HCT116 (cell line): ENCODE measurements around the gene CD302. TPM values are rescaled to one million over a fixed set of nuclear protein-coding genes. Genes with fewer than 3 reads are reported as not detected.

Experiments
- ATAC-seq: fragments of 200-7000 bp; cut with Tn5 transposase; 2 replicates; pipeline ENCODE4 v1.9.1; 2020; ENCODE audit warnings: mild to moderate bottlenecking, moderate library complexity
- BruUV-seq: library from RNA; stranded (reverse); fragments of 400-500 nt; replicated peaks from 2 replicates; lab custom pipeline; 2021; lab: Mats Ljungman, UMichigan
- CTCF ChIA-PET: fragments of 300-600 bp; sonication (Branson Sonifier 250); formaldehyde crosslinking; loops from one replicate; lab custom pipeline; 2021; ENCODE audit warnings: antibody characterized with exemption; lab: Charles Lee
- POLR2A ChIA-PET: fragments of 300-600, 350-600 bp; sonication (Branson Sonifier 250); formaldehyde crosslinking; loops from one replicate; lab custom pipeline; 2021; ENCODE audit warnings: antibody characterized with exemption; lab: Charles Lee
- RAD21 ChIA-PET, 2 experiments: fragments of 300-600 bp; sonication (Branson Sonifier 250); formaldehyde crosslinking; loops; one replicate each; lab custom pipeline; 2023; ENCODE audit warnings: low total read pairs in 2 of 2; ENCODE audit not compliant: uncharacterized antibody in 2 of 2, unreplicated experiment in 2 of 2, low non-redundant PET in 1 of 2; lab: Charles Lee
- DNase-seq: peaks from one replicate; pipeline ENCODE4 v3.0.0-alpha.2; 2010; ENCODE audit warnings: low read depth, low spot score
- H2AFZ ChIP-seq: fragments of 200-600 bp; shearing (Covaris generic), sonication (generic); 2 replicates; pipeline ENCODE4 v1.6.1; 2017; ENCODE audit warnings: low read depth, mixed run types, mixed read lengths, antibody characterized with exemption, low read length; ENCODE audit not compliant: poor library complexity, severe bottlenecking
- H3K27ac ChIP-seq: 2 replicates; pipeline ENCODE4 v1.5.1; 2012; ENCODE audit warnings: low read depth, low read length
- H3K27me3 ChIP-seq: fragments of 200-600 bp; sonication (generic); 2 replicates; pipeline ENCODE4 v1.6.1; 2016; ENCODE audit warnings: mixed run types, low read length, mixed read lengths; ENCODE audit not compliant: insufficient read depth
- H3K36me3 ChIP-seq, 2 experiments: fragments of 200-500 bp in 1 of 2; fragments of 200-600 bp in 1 of 2; sonication (Bioruptor generic) in 1 of 2; sonication (generic) in 1 of 2; 2 replicates each; pipeline versions ENCODE4 v1.5.1 to v1.6.1; 2014 to 2016; ENCODE audit warnings: low read length in 2 of 2, inconsistent platforms in 1 of 2, mixed read lengths in 1 of 2, mixed run types in 1 of 2; ENCODE audit not compliant: insufficient read depth in 2 of 2, control insufficient read depth in 1 of 2
- H3K4me1 ChIP-seq, 2 experiments: fragments of 200-600 bp in 1 of 2; sonication (generic) in 1 of 2; 2 replicates each; pipeline versions ENCODE4 v1.5.1 to v1.6.1; 2012 to 2017; ENCODE audit warnings: low read length in 2 of 2, inconsistent platforms in 1 of 2, mild to moderate bottlenecking in 1 of 2, mixed read lengths in 1 of 2, mixed run types in 1 of 2, moderate library complexity in 1 of 2; ENCODE audit not compliant: insufficient read depth in 2 of 2, control insufficient read depth in 1 of 2
- H3K4me2 ChIP-seq: fragments of 200-600 bp; sonication (generic); 2 replicates; pipeline ENCODE4 v1.6.1; 2017; ENCODE audit warnings: mixed run types, low read length, mixed read lengths
- H3K4me3 ChIP-seq, 2 experiments: fragments of 200-600 bp in 1 of 2; sonication (generic) in 1 of 2; replicated peaks in 1 of 2; 2 replicates each; pipeline ENCODE4 v1.5.1; 2011 to 2016; ENCODE audit warnings: low read length in 2 of 2, control low read depth in 1 of 2, low read depth in 1 of 2, mild to moderate bottlenecking in 1 of 2, mixed read lengths in 1 of 2, mixed run types in 1 of 2
- H3K79me2 ChIP-seq: fragments of 200-600 bp; sonication (generic); 2 replicates; pipeline ENCODE4 v1.6.1; 2017; ENCODE audit warnings: mild to moderate bottlenecking, mixed run types, low read length, moderate library complexity, mixed read lengths; ENCODE audit not compliant: insufficient read depth
- H3K9ac ChIP-seq: fragments of 200-600 bp; sonication (generic); 2 replicates; pipeline ENCODE4 v1.6.1; 2016; ENCODE audit warnings: low read length, mixed read lengths
- H3K9me2 ChIP-seq: fragments of 200-600 bp; sonication (generic), shearing (Covaris generic); 2 replicates; pipeline ENCODE4 v1.6.1; 2017; ENCODE audit warnings: mixed run types, mild to moderate bottlenecking, moderate library complexity; ENCODE audit not compliant: insufficient read depth
- H3K9me3 ChIP-seq, 2 experiments: fragments of 200-500 bp in 1 of 2; fragments of 200-600 bp in 1 of 2; sonication (Bioruptor generic) in 1 of 2; sonication (generic) in 1 of 2; 2 replicates each; pipeline ENCODE4 v1.6.1; 2014 to 2017; ENCODE audit warnings: low read length in 2 of 2, mixed read lengths in 2 of 2, inconsistent platforms in 1 of 2, low read depth in 1 of 2, mild to moderate bottlenecking in 1 of 2, mixed run types in 1 of 2, moderate library complexity in 1 of 2; ENCODE audit not compliant: control insufficient read depth in 1 of 2, insufficient read depth in 1 of 2
- H4K20me1 ChIP-seq: fragments of 200-600 bp; sonication (generic), shearing (Covaris generic); 2 replicates; pipeline ENCODE4 v1.6.1; 2017; ENCODE audit warnings: mixed run types, mild to moderate bottlenecking, moderate library complexity; ENCODE audit not compliant: insufficient read depth
- EGR1 ChIP-seq: IDR thresholded peaks from 2 replicates; pipeline ENCODE4 v1.6.1; 2012; ENCODE audit warnings: low read depth
- EZH2 ChIP-seq: fragments of 200-600 bp; sonication (generic); IDR thresholded peaks from 2 replicates; pipeline ENCODE4 v1.6.1; 2017; ENCODE audit warnings: antibody characterized with exemption, mixed run types
- EZH2phosphoT487 ChIP-seq: fragments of 200-600 bp; IDR thresholded peaks from 2 replicates; pipeline ENCODE4 v1.6.1; 2018; ENCODE audit warnings: antibody characterized with exemption, borderline replicate concordance
- POLR2AphosphoS5 ChIP-seq: IDR thresholded peaks from 2 replicates; pipeline ENCODE4 v1.6.1; 2011; ENCODE audit warnings: mild to moderate bottlenecking, low read depth, low read length, moderate library complexity
- RAD21 ChIP-seq: IDR thresholded peaks from 2 replicates; pipeline ENCODE4 v1.6.1; 2012; ENCODE audit warnings: low read depth, mild to moderate bottlenecking
- intact Hi-C: fragments of 100-400 bp; cut with micrococcal nuclease; formaldehyde crosslinking; loops from 2 replicates; pipeline ENCODE4 v1.10.0; 2022
- total RNA-seq: library from RNA; stranded (reverse); gene quantifications from one replicate; pipeline ENCODE4 v1.2.1, GENCODE V29; 2021; ENCODE audit not compliant: unreplicated experiment
- TF ChIP-seq, protein P1 (sequence below): IDR thresholded peaks from 2 replicates; pipeline ENCODE4 v1.6.1; 2011; ENCODE audit warnings: mild to moderate bottlenecking, low read length, moderate library complexity; ENCODE audit not compliant: insufficient replicate concordance; ENCODE audit errors: extremely low read depth
- TF ChIP-seq, protein P2 (sequence below): IDR thresholded peaks from 2 replicates; pipeline ENCODE4 v1.6.1; 2012
- TF ChIP-seq, protein P3 (sequence below): IDR thresholded peaks from 2 replicates; pipeline ENCODE4 v1.6.1; 2012; ENCODE audit warnings: low read depth

Gene CD302
- total RNA-seq, 1 experiment from 2014 or later = 0.15 TPM

DNA sequence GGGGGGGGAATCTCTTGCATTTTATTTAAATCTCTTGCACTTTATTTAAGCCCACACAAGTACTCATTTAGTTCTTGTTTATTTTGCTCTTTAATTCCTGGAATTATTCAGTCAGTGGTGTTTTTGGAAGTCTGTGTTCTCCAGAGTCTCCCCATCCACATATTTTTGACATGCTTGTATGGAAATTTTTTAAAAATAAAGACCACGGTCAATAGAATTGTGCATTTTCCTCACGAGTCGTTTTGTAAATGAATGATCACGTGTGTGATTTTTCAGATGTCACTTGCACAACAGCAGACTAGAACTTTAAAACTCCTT, 824 bp downstream of the CD302 start:
- Histone ChIP-seq H3K9me3 (no peaks in the 10 kb centered on the region), H2AFZ (no peak overlapping the region), H4K20me1 (no peaks in the 10 kb centered on the region), H3K79me2 (no peaks in the 10 kb centered on the region), H3K9me2 (no peaks in the 10 kb centered on the region), H3K4me3 (no peak overlapping the region), H3K9ac (no peak overlapping the region), H3K4me1 (no peaks in the 10 kb centered on the region), H3K36me3 (no peaks in the 10 kb centered on the region), H3K4me2 (no peak overlapping the region), H3K27ac (no peak overlapping the region), H3K27me3 (no peaks in the 10 kb centered on the region)
- ChIA-PET RAD21 (no interaction called here), POLR2A (no interaction called here), CTCF (no interaction called here)
- DNase-seq (no peak), ATAC-seq (no peak)
- TF ChIP-seq RAD21 (no peak), EGR1 (no peak), EZH2phosphoT487 (no peak), EZH2 (no peak), POLR2AphosphoS5 (no peak)
- TF ChIP-seq, protein P1, sequence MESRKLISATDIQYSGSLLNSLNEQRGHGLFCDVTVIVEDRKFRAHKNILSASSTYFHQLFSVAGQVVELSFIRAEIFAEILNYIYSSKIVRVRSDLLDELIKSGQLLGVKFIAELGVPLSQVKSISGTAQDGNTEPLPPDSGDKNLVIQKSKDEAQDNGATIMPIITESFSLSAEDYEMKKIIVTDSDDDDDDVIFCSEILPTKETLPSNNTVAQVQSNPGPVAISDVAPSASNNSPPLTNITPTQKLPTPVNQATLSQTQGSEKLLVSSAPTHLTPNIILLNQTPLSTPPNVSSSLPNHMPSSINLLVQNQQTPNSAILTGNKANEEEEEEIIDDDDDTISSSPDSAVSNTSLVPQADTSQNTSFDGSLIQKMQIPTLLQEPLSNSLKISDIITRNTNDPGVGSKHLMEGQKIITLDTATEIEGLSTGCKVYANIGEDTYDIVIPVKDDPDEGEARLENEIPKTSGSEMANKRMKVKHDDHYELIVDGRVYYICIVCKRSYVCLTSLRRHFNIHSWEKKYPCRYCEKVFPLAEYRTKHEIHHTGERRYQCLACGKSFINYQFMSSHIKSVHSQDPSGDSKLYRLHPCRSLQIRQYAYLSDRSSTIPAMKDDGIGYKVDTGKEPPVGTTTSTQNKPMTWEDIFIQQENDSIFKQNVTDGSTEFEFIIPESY = no peak
- TF ChIP-seq, protein P2, sequence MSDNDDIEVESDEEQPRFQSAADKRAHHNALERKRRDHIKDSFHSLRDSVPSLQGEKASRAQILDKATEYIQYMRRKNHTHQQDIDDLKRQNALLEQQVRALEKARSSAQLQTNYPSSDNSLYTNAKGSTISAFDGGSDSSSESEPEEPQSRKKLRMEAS = no peak
- TF ChIP-seq, protein P3, sequence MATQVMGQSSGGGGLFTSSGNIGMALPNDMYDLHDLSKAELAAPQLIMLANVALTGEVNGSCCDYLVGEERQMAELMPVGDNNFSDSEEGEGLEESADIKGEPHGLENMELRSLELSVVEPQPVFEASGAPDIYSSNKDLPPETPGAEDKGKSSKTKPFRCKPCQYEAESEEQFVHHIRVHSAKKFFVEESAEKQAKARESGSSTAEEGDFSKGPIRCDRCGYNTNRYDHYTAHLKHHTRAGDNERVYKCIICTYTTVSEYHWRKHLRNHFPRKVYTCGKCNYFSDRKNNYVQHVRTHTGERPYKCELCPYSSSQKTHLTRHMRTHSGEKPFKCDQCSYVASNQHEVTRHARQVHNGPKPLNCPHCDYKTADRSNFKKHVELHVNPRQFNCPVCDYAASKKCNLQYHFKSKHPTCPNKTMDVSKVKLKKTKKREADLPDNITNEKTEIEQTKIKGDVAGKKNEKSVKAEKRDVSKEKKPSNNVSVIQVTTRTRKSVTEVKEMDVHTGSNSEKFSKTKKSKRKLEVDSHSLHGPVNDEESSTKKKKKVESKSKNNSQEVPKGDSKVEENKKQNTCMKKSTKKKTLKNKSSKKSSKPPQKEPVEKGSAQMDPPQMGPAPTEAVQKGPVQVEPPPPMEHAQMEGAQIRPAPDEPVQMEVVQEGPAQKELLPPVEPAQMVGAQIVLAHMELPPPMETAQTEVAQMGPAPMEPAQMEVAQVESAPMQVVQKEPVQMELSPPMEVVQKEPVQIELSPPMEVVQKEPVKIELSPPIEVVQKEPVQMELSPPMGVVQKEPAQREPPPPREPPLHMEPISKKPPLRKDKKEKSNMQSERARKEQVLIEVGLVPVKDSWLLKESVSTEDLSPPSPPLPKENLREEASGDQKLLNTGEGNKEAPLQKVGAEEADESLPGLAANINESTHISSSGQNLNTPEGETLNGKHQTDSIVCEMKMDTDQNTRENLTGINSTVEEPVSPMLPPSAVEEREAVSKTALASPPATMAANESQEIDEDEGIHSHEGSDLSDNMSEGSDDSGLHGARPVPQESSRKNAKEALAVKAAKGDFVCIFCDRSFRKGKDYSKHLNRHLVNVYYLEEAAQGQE = no peak
- intact Hi-C loops = no loop called here
- BruUV-seq = no TSS peak
